GM12892 (cell line): ENCODE results near the gene SDHB.

ENCODE experiments used
- POLR2A ChIP-seq: IDR thresholded peaks from 2 replicates; pipeline ENCODE4 v1.6.1; 2011; ENCODE audit warnings: low read depth, low read length, control low read depth
- POLR2AphosphoS5 ChIP-seq: IDR thresholded peaks from 2 replicates; pipeline ENCODE4 v1.6.1; 2011; ENCODE audit warnings: low read depth, low read length, control low read depth
- TAF1 ChIP-seq: IDR thresholded peaks from 2 replicates; pipeline ENCODE4 v1.6.1; 2011; ENCODE audit warnings: low read depth, mild to moderate bottlenecking, control low read depth, low read length, borderline replicate concordance

- TF ChIP-seq POLR2A: no peak
- TF ChIP-seq TAF1: no peak
- TF ChIP-seq POLR2AphosphoS5: no peak
Measured at GRCh38 chr1:17009706-17010105, 44.1 kb downstream of the SDHB start.
